GM19467 (cell line): Measurements from ENCODE around the gene RPL10L.

Source experiments
- ATAC-seq: cut with Tn5 transposase; IDR thresholded peaks from one replicate; pipeline ENCODE4 v1.9.1; 2021; ENCODE audit warnings: mild to moderate bottlenecking, moderate library complexity; ENCODE audit not compliant: unreplicated experiment

RPL10L gene

DNA sequence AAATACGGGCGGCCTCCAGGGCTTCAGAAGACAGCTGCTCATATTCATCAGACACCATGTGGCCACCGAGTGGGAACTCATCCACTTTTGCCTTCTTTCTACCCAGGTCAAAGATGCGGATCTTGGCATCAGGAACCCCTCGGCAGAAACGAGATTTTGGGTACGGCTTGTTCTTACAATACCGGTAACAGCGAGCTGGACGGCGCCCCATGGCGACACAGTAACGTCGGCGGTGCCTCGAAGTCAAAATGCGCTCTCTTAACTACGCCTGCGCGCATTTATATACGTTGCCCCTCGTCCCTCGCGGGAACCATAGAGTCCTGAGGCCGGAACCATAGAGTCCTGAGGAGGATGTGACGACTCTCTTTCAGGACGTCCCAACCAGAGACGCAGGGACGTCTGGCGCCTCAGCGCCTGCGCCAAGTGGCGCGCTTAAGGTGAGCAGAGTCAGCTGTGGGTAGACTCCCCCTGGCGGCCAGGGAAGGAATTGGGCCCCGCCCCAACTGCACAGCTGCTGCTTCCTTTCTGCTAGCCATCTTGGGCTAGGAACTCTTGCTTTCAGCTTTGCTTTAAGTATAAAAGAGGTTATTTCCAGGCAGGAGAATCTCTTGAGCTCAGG is at the start of gene RPL10L:
Gene RPL10L, minus strand, starts transcription at position 256 of the 619 bp plus-strand sequence. Its CDS starts 45 bp downstream, at position 211.
- ATAC-seq = no peak

DNA sequence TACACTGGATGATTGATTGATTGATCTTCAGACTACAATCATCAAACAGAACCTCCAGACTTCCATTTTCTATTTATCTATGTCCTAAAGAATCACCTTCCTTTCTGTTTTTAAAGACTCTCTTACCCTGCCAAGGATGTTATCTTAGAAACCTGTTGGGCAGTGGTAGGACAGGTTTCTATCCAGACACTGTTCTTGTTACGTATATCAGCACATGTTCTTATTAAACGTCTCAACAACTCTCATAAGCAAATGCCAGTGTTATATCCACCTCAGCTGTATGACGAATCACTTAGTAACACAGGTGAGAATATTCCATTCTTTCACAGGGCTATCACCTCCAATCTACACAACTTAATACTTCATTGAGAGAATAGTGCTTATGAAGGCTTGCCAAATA is 40.2 kb upstream of the RPL10L start:
- ATAC-seq = no peak

DNA sequence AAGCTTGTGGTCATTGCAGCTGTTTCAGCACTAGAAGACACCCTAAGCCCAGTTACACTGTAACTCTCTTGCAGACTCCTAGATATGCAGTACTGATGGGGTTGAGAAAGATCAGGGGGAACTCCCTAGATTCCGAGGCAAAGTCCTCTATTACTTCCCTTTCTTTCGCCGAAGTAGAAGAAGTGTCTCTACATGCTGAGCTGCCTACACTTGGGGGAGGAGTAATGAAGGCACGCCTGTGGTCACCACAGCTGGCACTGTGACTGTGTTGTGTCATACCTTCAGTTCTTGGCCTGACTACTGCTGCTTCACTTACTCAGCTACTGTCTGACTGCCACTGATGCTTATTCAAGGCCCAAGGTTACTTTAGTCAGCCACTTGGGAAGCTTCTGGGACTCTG is 35.1 kb upstream of the RPL10L start:
- no peak for ATAC-seq

DNA sequence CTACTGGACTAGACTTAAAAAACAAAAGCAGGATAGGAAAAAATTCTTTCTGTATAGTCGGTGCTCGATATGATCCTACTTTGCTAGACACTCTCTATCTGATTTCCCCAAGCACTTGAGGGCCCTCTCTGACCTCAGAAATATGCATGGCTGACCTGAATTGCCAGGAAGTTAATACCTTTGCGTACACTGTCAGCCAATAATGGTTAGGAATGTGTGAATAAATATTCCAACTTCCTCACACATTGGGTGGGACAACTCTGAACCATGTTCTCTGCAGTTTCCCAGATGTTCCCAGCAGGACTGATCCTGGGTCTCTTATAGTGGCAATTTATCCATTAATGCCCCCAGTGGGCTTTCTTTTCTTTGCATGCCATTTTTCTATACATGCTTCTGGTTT is 20.5 kb upstream of the RPL10L start:
- no peak for ATAC-seq

DNA sequence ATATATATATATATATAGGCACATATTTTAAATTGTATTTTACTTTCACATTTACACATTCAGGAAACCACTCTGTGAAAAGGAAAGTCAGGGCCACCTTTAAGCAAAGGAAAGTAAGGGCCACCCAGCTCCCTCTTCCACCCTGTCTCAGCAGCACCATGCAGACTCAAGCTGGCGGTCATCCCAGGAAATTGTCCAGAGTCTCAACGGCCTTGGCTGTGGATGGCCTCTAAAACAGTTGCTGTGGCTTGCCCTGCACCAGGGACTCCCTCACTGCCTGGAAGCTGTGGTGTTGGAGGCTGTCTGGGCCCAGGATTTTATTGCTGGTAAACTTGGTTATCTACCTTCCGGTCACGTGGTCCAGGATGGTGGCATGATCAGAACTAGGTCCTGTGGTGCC is 11.8 kb upstream of the RPL10L start:
- ATAC-seq = no peak

DNA sequence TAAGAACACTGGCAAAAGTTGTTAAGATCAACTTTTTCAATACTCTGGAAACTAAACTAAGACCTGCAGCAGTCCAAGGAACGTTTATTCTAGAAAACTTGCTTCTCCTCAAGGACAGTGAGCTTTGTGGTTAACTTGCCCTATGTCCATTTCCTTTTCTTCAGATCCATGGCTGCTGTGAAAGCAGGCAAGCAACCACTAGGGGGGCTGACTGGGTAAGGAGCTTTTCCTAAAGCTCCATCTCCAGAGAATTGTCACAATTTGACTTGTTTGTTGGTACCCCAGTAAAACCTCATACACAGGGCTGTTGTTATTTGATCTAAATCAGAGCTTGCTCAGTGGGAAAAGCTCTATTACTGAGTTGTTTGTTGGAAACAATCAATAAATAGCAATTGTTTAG is 10.1 kb upstream of the RPL10L start:
- ATAC-seq = no peak

DNA sequence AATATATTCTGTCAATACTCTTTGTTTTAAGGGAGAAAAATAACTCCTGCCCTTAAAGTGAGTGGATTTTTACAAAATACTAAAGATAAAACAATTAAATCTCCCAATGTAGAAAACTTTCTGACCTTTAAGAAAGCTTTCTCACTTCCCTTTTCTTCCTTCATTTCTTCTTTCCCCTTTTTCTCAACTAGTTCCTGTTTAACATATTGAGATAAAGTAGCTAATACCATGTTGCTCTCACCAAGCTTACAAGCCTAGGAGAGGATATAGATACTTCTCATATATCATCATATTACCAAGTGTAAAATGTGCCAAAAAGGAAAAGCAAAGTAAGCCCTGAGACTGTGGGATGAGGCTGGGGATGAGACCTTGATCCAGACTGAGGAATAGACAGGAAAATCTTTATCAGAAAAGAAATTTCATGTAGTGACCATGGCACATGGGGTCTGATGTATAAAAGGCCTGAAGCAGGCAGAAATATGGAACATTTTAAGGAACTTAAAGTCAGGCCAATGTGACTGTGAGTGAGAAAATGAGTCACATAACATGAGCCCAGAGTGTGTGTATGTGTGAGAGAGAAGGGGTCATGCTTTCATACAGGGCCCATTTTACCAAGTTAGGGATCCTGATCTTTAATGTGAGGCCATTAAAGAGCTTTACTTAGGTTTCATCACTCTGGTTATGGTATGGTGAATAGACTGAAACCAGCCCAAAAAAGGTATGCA is 1.6 kb upstream of the RPL10L start:
- no peak for ATAC-seq

DNA sequence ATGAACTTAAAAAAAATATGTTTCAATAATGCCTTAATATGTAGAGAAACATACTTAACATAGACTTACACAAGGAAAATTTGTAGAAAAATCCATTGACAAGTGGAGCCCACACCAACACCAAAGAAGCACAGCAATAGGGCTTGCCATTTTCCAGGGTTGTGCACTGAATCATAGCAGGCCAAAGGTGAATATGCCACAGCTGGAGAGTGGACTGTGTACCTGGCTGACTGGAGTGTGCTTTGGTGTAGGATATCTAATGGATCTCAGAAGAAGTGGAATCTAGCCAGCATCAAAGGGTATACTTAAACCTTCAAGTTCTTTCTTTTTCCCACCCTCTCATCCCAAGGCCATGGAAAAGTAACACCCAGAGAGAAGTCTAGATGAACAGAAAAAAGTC is 4.8 kb downstream of the RPL10L start:
- no peak for ATAC-seq

DNA sequence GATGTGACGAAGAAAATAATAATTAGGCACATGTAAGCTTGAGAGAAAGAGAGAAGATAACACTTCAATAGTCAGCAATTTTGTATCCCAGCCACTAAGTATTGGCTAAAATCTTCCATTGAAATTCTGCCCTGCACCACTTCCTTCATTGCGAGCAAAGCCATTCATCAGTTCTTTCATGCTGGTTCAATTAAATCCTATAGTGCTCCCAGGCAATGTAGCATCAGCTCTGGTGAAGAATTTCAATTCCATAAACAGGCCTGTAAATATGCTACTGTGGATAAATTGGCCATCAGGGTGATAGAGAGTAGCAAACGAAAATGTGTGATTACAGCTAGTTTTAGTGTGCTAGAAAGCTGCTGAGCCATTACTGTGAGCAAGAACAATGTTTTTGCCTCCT is 24.7 kb downstream of the RPL10L start:
- no peak for ATAC-seq
